ENCODE measurements around the gene SHC4.

Gene SHC4

GRCh38 chr15:48954538-48954937 lies 9.2 kb downstream of the SHC4 start:
- 66% methylated on average over 5 of the region's 5 CpGs for WGBS
- Histone ChIP-seq H3K14ac (ENCODE audit: low read length in 2 of 2) (no peak overlapping the region), H3K4ac (ENCODE audit: low read depth in 1 of 2, low read length in 2 of 2) (no peak overlapping the region), H3K4me2 (ENCODE audit: low read length, poor library complexity, severe bottlenecking) (no peak overlapping the region), H2AFZ (ENCODE audit: low read depth, low read length) (no peak overlapping the region), H3K27ac (ENCODE audit: low read length, poor library complexity, severe bottlenecking) (no peak overlapping the region), H2BK15ac (ENCODE audit: low read depth, poor library complexity, severe bottlenecking) (no peak overlapping the region), H3K4me1 (ENCODE audit: control insufficient read depth, insufficient read depth, low read depth, low read length) (peaks cover 5% of the 10 kb centered on the region), H2BK120ac (ENCODE audit: low read depth, low read length) (no peak overlapping the region), H2AK5ac (ENCODE audit: low read length, severe bottlenecking) (no peak overlapping the region), H3K79me1 (replicated peaks; ENCODE audit: low read length, poor library complexity, severe bottlenecking) (no peaks in the 10 kb centered on the region), H2BK12ac (ENCODE audit: low read length in 2 of 2) (no peak overlapping the region), H4K91ac (ENCODE audit: low read length) (no peak overlapping the region), H3K36me3 (ENCODE audit: control insufficient read depth in 1 of 2, insufficient read depth in 2 of 2, low read depth in 1 of 2, low read length in 2 of 2) (no peaks in the 10 kb centered on the region), H3K9me3 (ENCODE audit: control insufficient read depth, low read length) (no peaks in the 10 kb centered on the region), H3K27me3 (ENCODE audit: control insufficient read depth in 1 of 2, insufficient read depth in 1 of 2, low read length in 2 of 2) (peaks cover 0 to 7% of the 10 kb centered on the region in 2 experiments), H3K23ac (ENCODE audit: low read length in 2 of 2) (no peak overlapping the region), H4K8ac (ENCODE audit: low read length) (no peak overlapping the region), H3K18ac (ENCODE audit: low read depth in 1 of 2, low read length in 2 of 2) (no peak overlapping the region), H3K9ac (ENCODE audit: low read length) (no peak overlapping the region), H3K4me3 (ENCODE audit: insufficient read depth in 1 of 2, low read depth in 1 of 2, low read length in 2 of 2) (no peak overlapping the region), H2BK5ac (ENCODE audit: low read depth, low read length, poor library complexity, severe bottlenecking) (no peak overlapping the region)
- no peak for DNase-seq

- Histone ChIP-seq H4K91ac (ENCODE audit: low read length) (no peak overlapping the region), H3K27ac (ENCODE audit: low read length, poor library complexity, severe bottlenecking) (no peak overlapping the region), H3K4me1 (ENCODE audit: control insufficient read depth, insufficient read depth, low read depth, low read length) (no peaks in the 10 kb centered on the region), H2BK15ac (ENCODE audit: low read depth, poor library complexity, severe bottlenecking) (no peak overlapping the region), H3K14ac (ENCODE audit: low read length in 2 of 2) (no peak overlapping the region), H2AFZ (ENCODE audit: low read depth, low read length) (no peak overlapping the region), H2BK120ac (ENCODE audit: low read depth, low read length) (no peak overlapping the region), H3K18ac (ENCODE audit: low read depth in 1 of 2, low read length in 2 of 2) (no peak overlapping the region), H3K79me1 (replicated peaks; ENCODE audit: low read length, poor library complexity, severe bottlenecking) (no peaks in the 10 kb centered on the region), H2BK12ac (ENCODE audit: low read length in 2 of 2) (no peak overlapping the region), H3K4ac (ENCODE audit: low read depth in 1 of 2, low read length in 2 of 2) (no peak overlapping the region), H3K9me3 (ENCODE audit: control insufficient read depth, low read length) (no peaks in the 10 kb centered on the region), H3K23ac (ENCODE audit: low read length in 2 of 2) (no peak overlapping the region), H3K36me3 (ENCODE audit: control insufficient read depth in 1 of 2, insufficient read depth in 2 of 2, low read depth in 1 of 2, low read length in 2 of 2) (no peaks in the 10 kb centered on the region), H3K9ac (ENCODE audit: low read length) (no peak overlapping the region), H3K4me3 (ENCODE audit: insufficient read depth in 1 of 2, low read depth in 1 of 2, low read length in 2 of 2) (no peak overlapping the region), H2BK5ac (ENCODE audit: low read depth, low read length, poor library complexity, severe bottlenecking) (no peak overlapping the region), H3K4me2 (ENCODE audit: low read length, poor library complexity, severe bottlenecking) (no peak overlapping the region), H4K8ac (ENCODE audit: low read length) (no peak overlapping the region), H2AK5ac (ENCODE audit: low read length, severe bottlenecking) (no peak overlapping the region), H3K27me3 (ENCODE audit: control insufficient read depth in 1 of 2, insufficient read depth in 1 of 2, low read length in 2 of 2) (no peaks in the 10 kb centered on the region)
- DNase-seq, result no peak
- WGBS, result no CpG with 5 or more reads among the region's 1 CpG
These were observed 16.9 kb downstream of the SHC4 start for GRCh38 chr15:48946840-48947187.

GRCh38 chr15:48946074-48946839 lies 17.5 kb downstream of the SHC4 start:
- H3K4ac ChIP-seq (ENCODE audit: low read depth in 1 of 2, low read length in 2 of 2), result no peak overlapping the region
- H2AK5ac ChIP-seq (ENCODE audit: low read length, severe bottlenecking), result peak overlapping the region; percentile 61
- no peaks in the 10 kb centered on the region for H3K79me1 ChIP-seq (replicated peaks; ENCODE audit: low read length, poor library complexity, severe bottlenecking)
- H3K27ac ChIP-seq (ENCODE audit: low read length, poor library complexity, severe bottlenecking), result peak overlapping the region; percentile 34
- H2BK5ac ChIP-seq (ENCODE audit: low read depth, low read length, poor library complexity, severe bottlenecking), result no peak overlapping the region
- no peaks in the 10 kb centered on the region for H3K27me3 ChIP-seq (ENCODE audit: control insufficient read depth in 1 of 2, insufficient read depth in 1 of 2, low read length in 2 of 2)
- H4K8ac ChIP-seq (ENCODE audit: low read length), result no peak overlapping the region
- H3K36me3 ChIP-seq (ENCODE audit: control insufficient read depth in 1 of 2, insufficient read depth in 2 of 2, low read depth in 1 of 2, low read length in 2 of 2), result no peaks in the 10 kb centered on the region
- H3K4me2 ChIP-seq (ENCODE audit: low read length, poor library complexity, severe bottlenecking), result no peak overlapping the region
- no peak overlapping the region for H3K14ac ChIP-seq (ENCODE audit: low read length in 2 of 2)
- H3K23ac ChIP-seq (ENCODE audit: low read length in 2 of 2), result no peak overlapping the region
- no peak overlapping the region for H3K18ac ChIP-seq (ENCODE audit: low read depth in 1 of 2, low read length in 2 of 2)
- no peaks in the 10 kb centered on the region for H3K4me1 ChIP-seq (ENCODE audit: control insufficient read depth, insufficient read depth, low read depth, low read length)
- H4K91ac ChIP-seq (ENCODE audit: low read length), result no peak overlapping the region
- H2AFZ ChIP-seq (ENCODE audit: low read depth, low read length), result no peak overlapping the region
- H2BK15ac ChIP-seq (ENCODE audit: low read depth, poor library complexity, severe bottlenecking), result no peak overlapping the region
- peak; percentile 64 for DNase-seq
- no peak overlapping the region for H3K9ac ChIP-seq (ENCODE audit: low read length)
- H3K4me3 ChIP-seq (ENCODE audit: insufficient read depth in 1 of 2, low read depth in 1 of 2, low read length in 2 of 2), result no peak overlapping the region
- no peaks in the 10 kb centered on the region for H3K9me3 ChIP-seq (ENCODE audit: control insufficient read depth, low read length)
- H2BK120ac ChIP-seq (ENCODE audit: low read depth, low read length), result no peak overlapping the region
- H2BK12ac ChIP-seq (ENCODE audit: low read length in 2 of 2), result no peak overlapping the region
- 53% methylated on average over 4 of the region's 5 CpGs for WGBS

- no peak overlapping the region for H3K4me3 ChIP-seq (ENCODE audit: insufficient read depth in 1 of 2, low read depth in 1 of 2, low read length in 2 of 2)
- H3K4ac ChIP-seq (ENCODE audit: low read depth in 1 of 2, low read length in 2 of 2), result no peak overlapping the region
- no peak overlapping the region for H2AK5ac ChIP-seq (ENCODE audit: low read length, severe bottlenecking)
- no peak for DNase-seq
- no peak overlapping the region for H2BK5ac ChIP-seq (ENCODE audit: low read depth, low read length, poor library complexity, severe bottlenecking)
- no peak overlapping the region for H2BK120ac ChIP-seq (ENCODE audit: low read depth, low read length)
- no peaks in the 10 kb centered on the region for H3K27me3 ChIP-seq (ENCODE audit: control insufficient read depth in 1 of 2, insufficient read depth in 1 of 2, low read length in 2 of 2)
- no peaks in the 10 kb centered on the region for H3K4me1 ChIP-seq (ENCODE audit: control insufficient read depth, insufficient read depth, low read depth, low read length)
- H3K9ac ChIP-seq (ENCODE audit: low read length), result no peak overlapping the region
- no peak overlapping the region for H3K4me2 ChIP-seq (ENCODE audit: low read length, poor library complexity, severe bottlenecking)
- H3K79me1 ChIP-seq (replicated peaks; ENCODE audit: low read length, poor library complexity, severe bottlenecking), result no peaks in the 10 kb centered on the region
- peak overlapping the region; percentile 87 for H3K27ac ChIP-seq (ENCODE audit: low read length, poor library complexity, severe bottlenecking)
- no peak overlapping the region for H2AFZ ChIP-seq (ENCODE audit: low read depth, low read length)
- no peak overlapping the region for H4K91ac ChIP-seq (ENCODE audit: low read length)
- no peak overlapping the region for H3K14ac ChIP-seq (ENCODE audit: low read length in 2 of 2)
- H2BK15ac ChIP-seq (ENCODE audit: low read depth, poor library complexity, severe bottlenecking), result no peak overlapping the region
- no peak overlapping the region for H4K8ac ChIP-seq (ENCODE audit: low read length)
- no CpG with 5 or more reads among the region's 2 CpGs for WGBS
- no peaks in the 10 kb centered on the region for H3K9me3 ChIP-seq (ENCODE audit: control insufficient read depth, low read length)
- H3K23ac ChIP-seq (ENCODE audit: low read length in 2 of 2), result no peak overlapping the region
- H3K36me3 ChIP-seq (ENCODE audit: control insufficient read depth in 1 of 2, insufficient read depth in 2 of 2, low read depth in 1 of 2, low read length in 2 of 2), result no peaks in the 10 kb centered on the region
- H2BK12ac ChIP-seq (ENCODE audit: low read length in 2 of 2), result no peak overlapping the region
- H3K18ac ChIP-seq (ENCODE audit: low read depth in 1 of 2, low read length in 2 of 2), result no peak overlapping the region
These were observed 18.3 kb downstream of the SHC4 start for GRCh38 chr15:48945386-48945785.
